ENCODE measurements around the gene CD244.
"Not testable (repeated sequence)": the region's sequence is repeated elsewhere in the genome, so short reads cannot be mapped to it uniquely, and the experiment has no call there.

Gene CD244

GRCh38 chr1:160799641-160800040 is 63.0 kb downstream of the CD244 start:
- Histone ChIP-seq H3K9ac (ENCODE audit: low read length) (no peak overlapping the region), H3K27me3 (ENCODE audit: control insufficient read depth, insufficient read depth, low read length) (no peaks in the 10 kb centered on the region), H3K27ac (ENCODE audit: low read depth, low read length) (no peak overlapping the region), H3K4me1 (ENCODE audit: control insufficient read depth, insufficient read depth, low read length) (no peaks in the 10 kb centered on the region), H3K36me3 (ENCODE audit: control insufficient read depth, insufficient read depth, low read length) (no peaks in the 10 kb centered on the region), H3K4me3 (ENCODE audit: low read length) (no peak overlapping the region)

- no peak overlapping the region for H3K4me3 ChIP-seq (ENCODE audit: low read length)
- H3K27ac ChIP-seq (ENCODE audit: low read depth, low read length), result no peak overlapping the region
- H3K27me3 ChIP-seq (ENCODE audit: control insufficient read depth, insufficient read depth, low read length), result no peaks in the 10 kb centered on the region
- no peaks in the 10 kb centered on the region for H3K36me3 ChIP-seq (ENCODE audit: control insufficient read depth, insufficient read depth, low read length)
- H3K9ac ChIP-seq (ENCODE audit: low read length), result no peak overlapping the region
- H3K4me1 ChIP-seq (ENCODE audit: control insufficient read depth, insufficient read depth, low read length), result no peaks in the 10 kb centered on the region
Measured at GRCh38 chr1:160798439-160798838, 64.2 kb downstream of the CD244 start.

DNA sequence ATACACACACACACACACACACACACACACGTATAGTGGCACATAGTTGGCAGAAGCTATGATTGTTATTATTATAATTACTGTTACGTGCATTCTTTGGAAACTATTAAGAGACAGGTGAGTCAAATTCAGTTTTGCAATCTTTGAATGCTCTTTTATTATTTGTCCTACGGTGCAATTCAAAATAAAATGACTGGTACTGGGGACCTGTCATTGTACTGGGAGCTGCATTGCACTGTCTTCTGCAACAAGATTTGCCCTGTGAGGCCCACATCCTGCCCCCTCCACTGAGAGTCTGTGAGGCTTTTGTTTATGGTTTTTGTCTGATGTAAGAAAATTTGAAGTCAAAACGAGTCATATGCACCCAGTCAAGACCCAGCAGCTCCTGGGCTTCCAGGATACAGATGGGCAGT is 64.8 kb downstream of the CD244 start:
- Histone ChIP-seq H3K27me3 (ENCODE audit: control insufficient read depth, insufficient read depth, low read length) (no peaks in the 10 kb centered on the region), H3K4me1 (ENCODE audit: control insufficient read depth, insufficient read depth, low read length) (no peaks in the 10 kb centered on the region), H3K9ac (ENCODE audit: low read length) (no peak overlapping the region), H3K4me3 (ENCODE audit: low read length) (no peak overlapping the region), H3K27ac (ENCODE audit: low read depth, low read length) (no peak overlapping the region), H3K36me3 (ENCODE audit: control insufficient read depth, insufficient read depth, low read length) (no peaks in the 10 kb centered on the region)

- Histone ChIP-seq H3K4me1 (ENCODE audit: control insufficient read depth, insufficient read depth, low read length) (no peaks in the 10 kb centered on the region), H3K4me3 (ENCODE audit: low read length) (no peak overlapping the region), H3K27ac (ENCODE audit: low read depth, low read length) (no peak overlapping the region), H3K36me3 (ENCODE audit: control insufficient read depth, insufficient read depth, low read length) (no peaks in the 10 kb centered on the region), H3K27me3 (ENCODE audit: control insufficient read depth, insufficient read depth, low read length) (no peaks in the 10 kb centered on the region), H3K9ac (ENCODE audit: low read length) (no peak overlapping the region)
Measured at GRCh38 chr1:160797271-160797709, 65.4 kb downstream of the CD244 start.

DNA sequence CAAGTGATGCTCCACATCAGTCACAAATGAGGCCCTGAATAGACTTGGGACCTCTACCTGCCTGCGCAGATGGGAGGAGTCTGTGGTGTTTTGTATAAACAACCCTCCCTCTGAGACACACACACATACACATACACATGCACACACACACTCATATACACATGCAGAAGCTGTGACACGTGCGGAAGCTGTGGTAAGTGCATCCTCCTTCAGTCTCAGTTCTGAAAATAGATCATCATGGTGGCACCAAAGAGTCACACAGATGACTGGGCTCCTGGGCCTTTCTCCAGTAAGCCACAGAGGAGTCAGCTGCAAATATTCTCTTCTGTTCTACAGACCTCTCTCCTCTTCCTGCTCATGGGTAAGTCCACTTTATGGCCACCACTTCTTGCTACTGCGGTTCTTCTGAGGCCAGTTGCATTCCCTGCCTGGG is 66.7 kb downstream of the CD244 start, which contains the start of gene LY9:
Gene LY9 (plus strand): TSS at position 224 of the 433 bp plus-strand sequence. CDS start 14 bp downstream, at position 238.
- Histone ChIP-seq H3K4me3 (ENCODE audit: low read length) (peak within 1 kb of the TSS; percentile 36), H3K27me3 (ENCODE audit: control insufficient read depth, insufficient read depth, low read length) (no peaks in the 10 kb centered on the region), H3K36me3 (ENCODE audit: control insufficient read depth, insufficient read depth, low read length) (no peaks in the 10 kb centered on the region), H3K4me1 (ENCODE audit: control insufficient read depth, insufficient read depth, low read length) (no peaks in the 10 kb centered on the region), H3K27ac (ENCODE audit: low read depth, low read length) (no peak within 1 kb of the TSS), H3K9ac (ENCODE audit: low read length) (no peak within 1 kb of the TSS)

DNA sequence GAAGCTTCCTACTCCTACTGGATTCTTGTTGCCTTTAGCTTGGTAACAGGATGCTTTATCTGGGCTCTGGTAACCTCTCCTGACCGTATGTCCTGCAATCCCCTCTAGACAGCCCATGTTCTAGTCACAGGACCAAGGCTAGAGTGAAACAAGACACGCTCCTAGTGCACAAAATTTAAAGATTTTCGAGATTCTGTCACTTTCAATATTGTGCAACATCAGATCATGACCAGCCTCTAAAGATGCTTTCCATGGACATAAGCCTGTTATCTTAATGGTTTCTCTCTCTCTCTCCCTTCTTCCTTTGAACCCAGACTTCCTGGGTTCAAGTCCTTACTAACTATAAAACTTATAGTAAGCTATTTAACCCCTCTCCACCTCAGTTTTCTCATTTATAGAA is 68.3 kb downstream of the CD244 start:
- Histone ChIP-seq H3K9ac (ENCODE audit: low read length) (no peak overlapping the region), H3K4me3 (ENCODE audit: low read length) (no peak overlapping the region), H3K4me1 (ENCODE audit: control insufficient read depth, insufficient read depth, low read length) (no peaks in the 10 kb centered on the region), H3K27ac (ENCODE audit: low read depth, low read length) (no peak overlapping the region), H3K27me3 (ENCODE audit: control insufficient read depth, insufficient read depth, low read length) (no peaks in the 10 kb centered on the region), H3K36me3 (ENCODE audit: control insufficient read depth, insufficient read depth, low read length) (no peaks in the 10 kb centered on the region)

DNA sequence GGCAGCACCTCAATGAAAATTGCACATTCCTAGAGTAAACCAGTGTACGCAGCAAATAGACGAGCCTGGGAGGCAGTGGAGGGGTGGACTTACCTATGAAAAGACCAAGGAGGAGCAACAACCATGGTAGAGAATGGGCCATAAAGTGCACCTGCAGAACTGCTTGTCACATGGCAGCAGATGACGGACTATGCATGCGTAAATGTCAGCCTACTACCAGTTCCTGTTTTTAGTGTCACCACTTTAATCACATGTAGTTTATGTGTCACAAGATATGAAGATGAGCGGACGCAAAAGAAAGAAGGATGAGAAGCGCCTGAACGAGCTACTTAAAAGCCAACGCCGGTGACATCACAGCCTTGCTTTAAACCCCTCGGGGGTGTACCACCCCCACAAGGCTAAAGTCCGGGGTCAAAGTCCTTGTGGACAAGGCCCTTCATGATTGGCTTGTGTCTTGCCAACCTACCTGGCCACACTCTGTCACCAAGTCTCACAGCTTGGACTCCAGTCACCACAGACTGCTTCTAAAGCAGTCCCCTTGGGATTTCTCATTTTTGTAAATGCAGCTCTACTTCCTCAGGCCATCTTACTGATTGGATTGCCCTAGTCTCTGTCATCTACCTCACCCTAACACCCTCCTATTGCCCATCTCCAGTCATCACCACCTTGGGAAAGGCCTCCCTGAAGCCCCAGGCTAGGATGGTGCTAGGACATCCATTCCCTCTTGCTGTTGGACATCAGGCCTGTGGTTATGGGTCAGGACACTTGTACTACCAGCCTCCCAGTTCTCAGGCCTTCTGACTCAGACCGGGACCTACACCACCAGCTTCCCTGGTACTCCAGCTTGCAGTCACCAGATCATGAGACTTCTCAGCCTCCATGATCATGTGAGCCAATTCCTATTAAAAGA is 72.7 kb downstream of the CD244 start:
- H3K27me3 ChIP-seq (ENCODE audit: control insufficient read depth, insufficient read depth, low read length), result no peaks in the 10 kb centered on the region
- no peak overlapping the region for H3K27ac ChIP-seq (ENCODE audit: low read depth, low read length)
- no peak overlapping the region for H3K9ac ChIP-seq (ENCODE audit: low read length)
- no peaks in the 10 kb centered on the region for H3K36me3 ChIP-seq (ENCODE audit: control insufficient read depth, insufficient read depth, low read length)
- H3K4me1 ChIP-seq (ENCODE audit: control insufficient read depth, insufficient read depth, low read length), result no peaks in the 10 kb centered on the region
- no peak overlapping the region for H3K4me3 ChIP-seq (ENCODE audit: low read length)

DNA sequence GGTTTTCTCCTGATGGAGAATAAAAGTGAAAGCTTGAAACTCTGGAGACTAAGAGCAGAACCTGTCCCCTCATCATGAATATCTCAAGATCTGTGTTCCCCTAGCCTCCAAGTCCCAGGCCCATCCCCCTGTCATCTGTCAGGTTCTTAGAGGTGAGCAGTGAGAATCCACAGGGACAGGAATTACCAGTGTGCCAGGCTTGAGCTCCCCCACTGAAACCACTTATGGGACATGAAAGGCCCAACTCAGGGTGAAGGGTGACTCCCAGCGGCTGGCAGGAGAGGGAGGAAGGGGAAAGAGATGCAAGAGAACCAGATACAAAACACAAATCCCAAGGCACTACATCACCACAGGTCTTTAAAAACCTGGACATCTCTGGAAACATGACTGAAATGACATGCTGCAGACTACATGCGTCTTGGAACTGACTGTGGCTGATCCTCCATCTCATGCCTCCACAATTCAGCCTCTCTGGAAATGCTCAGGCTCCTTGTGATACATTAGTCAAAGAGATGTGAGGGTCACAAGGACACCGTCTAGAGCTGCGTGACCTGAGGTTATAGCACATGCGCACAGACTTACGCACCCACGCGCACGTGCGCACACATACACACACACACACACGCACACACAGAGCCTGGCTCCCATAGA is 73.5 kb downstream of the CD244 start:
- no peaks in the 10 kb centered on the region for H3K27me3 ChIP-seq (ENCODE audit: control insufficient read depth, insufficient read depth, low read length)
- H3K4me3 ChIP-seq (ENCODE audit: low read length), result no peak overlapping the region
- H3K9ac ChIP-seq (ENCODE audit: low read length), result no peak overlapping the region
- no peaks in the 10 kb centered on the region for H3K4me1 ChIP-seq (ENCODE audit: control insufficient read depth, insufficient read depth, low read length)
- H3K27ac ChIP-seq (ENCODE audit: low read depth, low read length), result no peak overlapping the region
- no peaks in the 10 kb centered on the region for H3K36me3 ChIP-seq (ENCODE audit: control insufficient read depth, insufficient read depth, low read length)

DNA sequence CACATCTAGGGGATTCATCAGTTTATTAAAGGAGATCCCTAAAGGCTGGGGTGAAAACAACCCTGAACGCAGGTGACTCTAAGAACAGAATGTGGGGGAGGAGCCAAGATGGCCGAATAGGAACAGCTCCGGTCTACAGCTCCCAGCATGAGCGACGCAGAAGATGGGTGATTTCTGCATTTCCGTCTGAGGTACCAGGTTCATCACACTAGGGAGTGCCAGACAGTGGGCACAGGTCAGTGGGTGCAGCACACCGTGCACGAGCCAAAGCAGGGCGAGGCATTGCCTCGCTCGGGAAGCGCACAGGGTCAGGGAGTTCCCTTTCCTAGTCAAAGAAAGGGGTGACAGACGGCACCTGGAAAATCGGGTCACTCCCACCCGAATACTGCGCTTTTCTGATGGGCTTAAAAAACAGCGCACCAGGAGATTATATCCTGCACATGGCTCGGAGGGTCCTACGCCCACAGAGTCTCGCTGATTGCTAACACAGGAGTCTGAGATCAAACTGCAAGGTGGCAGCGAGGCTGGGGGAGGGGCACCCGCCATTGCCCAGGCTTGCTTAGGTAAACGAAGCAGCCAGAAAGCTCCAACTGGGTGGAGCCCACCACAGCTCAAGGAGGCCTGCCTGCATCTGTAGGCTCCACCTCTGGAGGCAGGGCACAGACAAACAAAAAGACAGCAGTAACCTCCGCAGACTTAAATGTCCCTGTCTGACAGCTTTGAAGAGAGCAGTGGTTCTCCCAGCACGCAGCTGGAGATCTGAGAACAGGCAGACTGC is 79.5 kb downstream of the CD244 start:
- H3K36me3 ChIP-seq (ENCODE audit: control insufficient read depth, insufficient read depth, low read length); H3K4me1 ChIP-seq (ENCODE audit: control insufficient read depth, insufficient read depth, low read length); H3K4me3 ChIP-seq (ENCODE audit: low read length); H3K27me3 ChIP-seq (ENCODE audit: control insufficient read depth, insufficient read depth, low read length); H3K9ac ChIP-seq (ENCODE audit: low read length); H3K27ac ChIP-seq (ENCODE audit: low read depth, low read length): not testable (repeated sequence)

GRCh38 chr1:160781914-160782689 is 80.6 kb downstream of the CD244 start:
- Histone ChIP-seq H3K27me3 (ENCODE audit: control insufficient read depth, insufficient read depth, low read length) (no peaks in the 10 kb centered on the region), H3K9ac (ENCODE audit: low read length) (no peak overlapping the region), H3K27ac (ENCODE audit: low read depth, low read length) (no peak overlapping the region), H3K4me3 (ENCODE audit: low read length) (no peak overlapping the region), H3K4me1 (ENCODE audit: control insufficient read depth, insufficient read depth, low read length) (no peaks in the 10 kb centered on the region), H3K36me3 (ENCODE audit: control insufficient read depth, insufficient read depth, low read length) (no peaks in the 10 kb centered on the region)

GRCh38 chr1:160781186-160781766 is 81.4 kb downstream of the CD244 start:
- H3K27ac ChIP-seq (ENCODE audit: low read depth, low read length), result no peak overlapping the region
- no peak overlapping the region for H3K4me3 ChIP-seq (ENCODE audit: low read length)
- H3K36me3 ChIP-seq (ENCODE audit: control insufficient read depth, insufficient read depth, low read length), result no peaks in the 10 kb centered on the region
- H3K4me1 ChIP-seq (ENCODE audit: control insufficient read depth, insufficient read depth, low read length), result no peaks in the 10 kb centered on the region
- no peaks in the 10 kb centered on the region for H3K27me3 ChIP-seq (ENCODE audit: control insufficient read depth, insufficient read depth, low read length)
- H3K9ac ChIP-seq (ENCODE audit: low read length), result no peak overlapping the region

Data from rectal smooth muscle tissue (tissue), 1 donor.